GM10847 (cell line): Measurements from ENCODE around the gene HSPB7.

Source experiments
- POLR2A ChIP-seq: IDR thresholded peaks from 2 replicates; pipeline ENCODE4 v1.6.1; 2011; ENCODE audit not compliant: insufficient read length; ENCODE audit errors: extremely low read depth

HSPB7 gene

GRCh38 chr1:15970911-15971310, 46.9 kb downstream of the HSPB7 start:
- no peak for TF ChIP-seq POLR2A

- no peak for TF ChIP-seq POLR2A
These were observed 48.4 kb downstream of the HSPB7 start for GRCh38 chr1:15969321-15969880.

GRCh38 chr1:15968172-15968571, 49.7 kb downstream of the HSPB7 start:
- no peak for TF ChIP-seq POLR2A

- TF ChIP-seq POLR2A, result no peak
These were observed 50.9 kb downstream of the HSPB7 start for GRCh38 chr1:15966956-15967344.

- TF ChIP-seq POLR2A, result no peak
These were observed 51.5 kb downstream of the HSPB7 start for GRCh38 chr1:15966081-15966955.

- TF ChIP-seq POLR2A, result no peak
These were observed 52.5 kb downstream of the HSPB7 start for GRCh38 chr1:15965228-15965767.
